DND-41 (cell line): Measurements from ENCODE around the gene CBARP.

Experiments
- ATAC-seq: fragments of 200-7000 bp; cut with Tn5 transposase; 3 replicates; pipeline ENCODE4 v1.9.1; 2021; ENCODE audit warnings: low read depth; ENCODE audit not compliant: insufficient read depth
- DNase-seq: peaks from one replicate; pipeline ENCODE4 v3.0.0-alpha.2; 2020
- H2AFZ ChIP-seq: 2 replicates; pipeline ENCODE4 v1.6.0; 2012; ENCODE audit warnings: low read depth, low read length
- H3K27ac ChIP-seq: 2 replicates; pipeline ENCODE4 v1.5.1; 2012; ENCODE audit warnings: low read length, inconsistent platforms
- H3K27me3 ChIP-seq: fragments of 200-600 bp; sonication (generic); 2 replicates; pipeline ENCODE4 v1.6.0; 2012; ENCODE audit warnings: low read length, mild to moderate bottlenecking, inconsistent platforms; ENCODE audit not compliant: insufficient read depth, poor library complexity
- H3K36me3 ChIP-seq: 2 replicates; pipeline ENCODE4 v1.5.1; 2012; ENCODE audit warnings: low read length, inconsistent platforms; ENCODE audit not compliant: insufficient read depth
- H3K4me1 ChIP-seq: 2 replicates; pipeline ENCODE4 v1.5.1; 2012; ENCODE audit warnings: mild to moderate bottlenecking, low read length; ENCODE audit not compliant: insufficient read depth
- H3K4me2 ChIP-seq: 2 replicates; pipeline ENCODE4 v1.6.0; 2012; ENCODE audit warnings: mild to moderate bottlenecking, moderate library complexity, low read length, inconsistent platforms; ENCODE audit not compliant: insufficient read depth
- H3K4me3 ChIP-seq, 2 experiments: fragments of 200-600 bp in 1 of 2; shearing (Covaris generic) in 1 of 2; 2 replicates each; pipeline ENCODE4 v1.5.1; 2012 to 2016; ENCODE audit warnings: inconsistent platforms in 2 of 2, low read length in 2 of 2, mild to moderate bottlenecking in 2 of 2, low read depth in 1 of 2, moderate library complexity in 1 of 2
- H3K79me2 ChIP-seq: 2 replicates; pipeline ENCODE4 v1.6.0; 2012; ENCODE audit warnings: low read length, inconsistent platforms; ENCODE audit not compliant: insufficient read depth
- H3K9ac ChIP-seq: 2 replicates; pipeline ENCODE4 v1.6.0; 2012; ENCODE audit warnings: low read depth, mild to moderate bottlenecking, inconsistent platforms, low read length, moderate library complexity
- H3K9me3 ChIP-seq: 2 replicates; pipeline ENCODE4 v1.5.1; 2012; ENCODE audit warnings: low read length, moderate library complexity, mild to moderate bottlenecking, inconsistent platforms; ENCODE audit not compliant: insufficient read depth, severe bottlenecking
- H4K20me1 ChIP-seq: 2 replicates; pipeline ENCODE4 v1.6.0; 2012; ENCODE audit warnings: low read length; ENCODE audit not compliant: insufficient read depth
- CTCF ChIP-seq: IDR thresholded peaks from 2 replicates; pipeline ENCODE4 v1.5.1; 2012; ENCODE audit warnings: borderline replicate concordance, low read length, moderate library complexity, mild to moderate bottlenecking; ENCODE audit not compliant: poor library complexity, severe bottlenecking; ENCODE audit errors: extremely low read depth
- EZH2 ChIP-seq: IDR thresholded peaks from 3 replicates; pipeline ENCODE4 v1.6.1; 2012; ENCODE audit warnings: borderline replicate concordance, low read depth, mild to moderate bottlenecking, moderate library complexity, low read length, inconsistent platforms; ENCODE audit not compliant: severe bottlenecking

CBARP gene

GRCh38 chr19:1219786-1220476 lies 17.9 kb downstream of the CBARP start:
- H4K20me1 ChIP-seq, result peaks cover 57% of the 10 kb centered on the region
- H2AFZ ChIP-seq, result no peak overlapping the region
- no peak overlapping the region for H3K9ac ChIP-seq
- H3K36me3 ChIP-seq, result peaks cover 79% of the 10 kb centered on the region
- no peak overlapping the region for H3K4me3 ChIP-seq
- no peak overlapping the region for H3K27ac ChIP-seq
- TF ChIP-seq EZH2, result no peak
- TF ChIP-seq CTCF, result no peak
- H3K4me2 ChIP-seq, result no peak overlapping the region
- ATAC-seq (no peak), DNase-seq (no peak)
- no peaks in the 10 kb centered on the region for H3K27me3 ChIP-seq
- no peaks in the 10 kb centered on the region for H3K9me3 ChIP-seq
- H3K79me2 ChIP-seq, result peaks cover 49% of the 10 kb centered on the region
- no peaks in the 10 kb centered on the region for H3K4me1 ChIP-seq

GRCh38 chr19:1218751-1219567 lies 18.8 kb downstream of the CBARP start:
- DNase-seq (no peak), ATAC-seq (no peak)
- Histone ChIP-seq H3K4me3 (no peak overlapping the region), H3K27ac (no peak overlapping the region), H3K27me3 (no peaks in the 10 kb centered on the region), H4K20me1 (peaks cover 58% of the 10 kb centered on the region), H3K79me2 (peaks cover 59% of the 10 kb centered on the region), H3K4me1 (no peaks in the 10 kb centered on the region), H3K4me2 (no peak overlapping the region), H3K36me3 (peaks cover 78% of the 10 kb centered on the region), H3K9ac (no peak overlapping the region), H2AFZ (no peak overlapping the region), H3K9me3 (no peaks in the 10 kb centered on the region)
- no peak for TF ChIP-seq EZH2
- TF ChIP-seq CTCF, result no peak

GRCh38 chr19:1217366-1217765 lies 20.4 kb downstream of the CBARP start:
- no peak overlapping the region for H2AFZ ChIP-seq
- H3K27me3 ChIP-seq, result no peaks in the 10 kb centered on the region
- no peak overlapping the region for H3K27ac ChIP-seq
- H3K36me3 ChIP-seq, result peaks cover 72% of the 10 kb centered on the region
- no peak for DNase-seq
- H3K4me2 ChIP-seq, result no peak overlapping the region
- H3K4me3 ChIP-seq, result no peak overlapping the region
- H3K9ac ChIP-seq, result no peak overlapping the region
- peaks cover 73% of the 10 kb centered on the region for H3K79me2 ChIP-seq
- H3K9me3 ChIP-seq, result no peaks in the 10 kb centered on the region
- ATAC-seq, result no peak
- H3K4me1 ChIP-seq, result no peaks in the 10 kb centered on the region
- peaks cover 66% of the 10 kb centered on the region for H4K20me1 ChIP-seq
- TF ChIP-seq EZH2, result no peak
- no peak for TF ChIP-seq CTCF
